Heart right ventricle (tissue), 16 donors: ENCODE measurements around the gene GFAP. TPM values are rescaled to one million over a fixed set of nuclear protein-coding genes. Genes with fewer than 3 reads are reported as not detected.

Experiments
- ATAC-seq, 8 donors: fragments of 200-7000 bp; cut with Tn5 transposase; one replicate each; pipeline ENCODE4 v1.9.1; 2020; ENCODE audit warnings: mild to moderate bottlenecking in 8 of 8, moderate library complexity in 8 of 8, moderate number of reproducible peaks in 1 of 8
- DNase-seq, 2 donors: peaks; one replicate each; pipeline ENCODE4 v3.0.0-alpha.2; 2020
- H3K27ac ChIP-seq, 10 donors: fragments of 200-600 bp; sonication (generic) in 2 of 10; one replicate each; pipeline versions ENCODE4 v1.5.0 to v1.8.0; 2020 to 2022; ENCODE audit warnings: mild to moderate bottlenecking in 3 of 10
- H3K27me3 ChIP-seq, 7 donors: fragments of 200-600 bp; one replicate each; pipeline ENCODE4 v1.8.0; 2021 to 2022; ENCODE audit warnings: mild to moderate bottlenecking in 2 of 7
- H3K36me3 ChIP-seq, 9 donors: fragments of 200-600 bp; sonication (generic) in 1 of 9; one replicate each; pipeline versions ENCODE4 v1.5.0 to v1.8.0; 2020 to 2022; ENCODE audit warnings: mild to moderate bottlenecking in 2 of 9
- H3K4me1 ChIP-seq, 9 donors: fragments of 200-600 bp; sonication (generic) in 1 of 9; one replicate each; pipeline versions ENCODE4 v1.5.0 to v1.8.0; 2020 to 2022; ENCODE audit warnings: mild to moderate bottlenecking in 4 of 9
- H3K4me3 ChIP-seq, 10 donors: fragments of 200-600 bp; sonication (generic) in 2 of 10; one replicate each; pipeline versions ENCODE4 v1.5.0 to v1.8.0; 2020 to 2022; ENCODE audit warnings: mild to moderate bottlenecking in 7 of 10, moderate library complexity in 2 of 10
- H3K9me3 ChIP-seq, 11 donors: fragments of 200-600 bp in 10 of 11; sonication (generic) in 2 of 11; one replicate each; pipeline versions ENCODE4 v1.5.0 to v1.8.0; 2013 to 2022; ENCODE audit warnings: mild to moderate bottlenecking in 2 of 11, control low read depth in 1 of 11, moderate library complexity in 1 of 11
- WGBS, 2 donors: extraction: QIAGEN DNeasy Blood & Tissue Kit; methylation state at CpG; one replicate each; pipeline ENCODE4 v1.1.7; 2013; ENCODE audit warnings: inconsistent platforms in 1 of 2; 5-methylcytosine and 5-hydroxymethylcytosine counted together
- intact Hi-C, 10 donors: fragments of 100-400 bp; cut with DNase I; formaldehyde crosslinking; loops; one replicate each; pipeline versions ENCODE4 v1.11.1 to v1.14.2; 2022
- polyA plus RNA-seq, 2 donors: library from polyadenylated mRNA; stranded (reverse); fragments of 200-250 nt; gene quantifications; one replicate each; pipeline ENCODE4 v1.2.3, GENCODE V29; 2013
- total RNA-seq, 10 donors: library from RNA; stranded (reverse); fragmentation: NEBNext Ultra II Directional in 3 of 10; extraction: Animal tissue kit (Norgen Biotek cat#: 25700) in 3 of 10; gene quantifications; one replicate each; pipeline versions ENCODE4 v1.2.1 to v1.2.4, GENCODE V29; 2021 to 2023
- TF ChIP-seq, protein P1 (sequence below), 9 donors: fragments of 200-600 bp; sonication (generic) in 2 of 9; IDR thresholded peaks; one replicate each; pipeline versions ENCODE4 v1.5.0 to v1.8.0; 2021 to 2022; ENCODE audit warnings: antibody characterized with exemption in 9 of 9, mild to moderate bottlenecking in 5 of 9, moderate library complexity in 1 of 9
- donor health status: Arrhythmogenic right ventricular cardiomyopathy.
- donor health status: ischemic (EF 13 %, LVEDD 7.1; RV severe dilation, severe dysfunction).
- donor health status: healthy with polysubstance abuse.
- donor health status: DM: no; HTN: yes; CAD: no.
- donor health status: DM: no; HTN: no; CAD: no.
- donor health status: ischemic (EF 25% LVEDD 6.9; RV normal size, moderate dysfunction).
- donor health status: ischemic (EF 25% LVEDD 5.7; RV mildly dilated, moderate dysfunction).
- donor health status: healthy.
- donor health status: DM: yes; HTN: yes; CAD: no.
- donor health status: Ischemic cardiomyopathy.
- donor health status: ischemic (EF 35%, LVEDD 5.7; RV mildly dilated, moderate dysfunction).
- donor health status: nonischemic (EF 11% LVEDD 7.7; RV severe dilation, severe dysfunction).
- donor health status: DM: yes; HTN: yes; CAD: no.
- donor health status: PGD.
- donor health status: ischemic (EF 29% LVEDD 5.4; RV normal size, mild dysfunction).
- donor health status: nonischemic (EF 23%, LVEDD 6.1; RV moderate dilation, normal function).

GFAP gene
- total and polyA plus RNA-seq, 12 donors = 2.1 to 8.6 (median 7.1) TPM

DNA sequence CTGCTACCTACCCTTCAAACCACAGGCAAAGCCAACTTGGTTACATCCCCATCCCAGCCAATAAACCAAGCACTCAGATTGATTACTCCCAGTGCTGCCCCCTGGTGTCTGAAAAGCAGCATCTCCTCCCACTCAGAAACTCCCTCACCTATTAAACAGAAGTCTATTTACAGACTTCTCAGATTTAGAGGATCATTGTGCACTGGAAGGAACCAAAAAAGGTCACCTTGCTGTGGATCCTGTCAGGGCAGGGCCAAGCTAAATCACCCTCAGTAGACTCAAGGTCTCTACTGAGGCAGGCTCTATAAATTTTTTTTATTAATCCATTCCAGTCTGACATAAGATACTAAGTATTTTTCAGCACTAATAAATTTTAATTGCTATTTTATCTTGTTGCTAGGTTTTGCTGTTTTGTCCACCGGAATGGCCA lies 50.1 kb downstream of the GFAP start:
- Histone ChIP-seq H3K4me1 (peaks cover 0 to 20% (median 0%) of the 10 kb centered on the region in 9 donors), H3K36me3 (peaks cover 0 to 98% (median 45%) of the 10 kb centered on the region in 9 donors), H3K4me3 (no peak overlapping the region), H3K27ac (peak overlapping the region in 1 of 10 donors; percentile 18), H3K27me3 (no peaks in the 10 kb centered on the region), H3K9me3 (no peaks in the 10 kb centered on the region)
- TF ChIP-seq, protein P1, sequence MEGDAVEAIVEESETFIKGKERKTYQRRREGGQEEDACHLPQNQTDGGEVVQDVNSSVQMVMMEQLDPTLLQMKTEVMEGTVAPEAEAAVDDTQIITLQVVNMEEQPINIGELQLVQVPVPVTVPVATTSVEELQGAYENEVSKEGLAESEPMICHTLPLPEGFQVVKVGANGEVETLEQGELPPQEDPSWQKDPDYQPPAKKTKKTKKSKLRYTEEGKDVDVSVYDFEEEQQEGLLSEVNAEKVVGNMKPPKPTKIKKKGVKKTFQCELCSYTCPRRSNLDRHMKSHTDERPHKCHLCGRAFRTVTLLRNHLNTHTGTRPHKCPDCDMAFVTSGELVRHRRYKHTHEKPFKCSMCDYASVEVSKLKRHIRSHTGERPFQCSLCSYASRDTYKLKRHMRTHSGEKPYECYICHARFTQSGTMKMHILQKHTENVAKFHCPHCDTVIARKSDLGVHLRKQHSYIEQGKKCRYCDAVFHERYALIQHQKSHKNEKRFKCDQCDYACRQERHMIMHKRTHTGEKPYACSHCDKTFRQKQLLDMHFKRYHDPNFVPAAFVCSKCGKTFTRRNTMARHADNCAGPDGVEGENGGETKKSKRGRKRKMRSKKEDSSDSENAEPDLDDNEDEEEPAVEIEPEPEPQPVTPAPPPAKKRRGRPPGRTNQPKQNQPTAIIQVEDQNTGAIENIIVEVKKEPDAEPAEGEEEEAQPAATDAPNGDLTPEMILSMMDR (IDR thresholded peaks at IDR 0.05) = peak; percentile 71 to 91 (median 86)
- intact Hi-C loops = loop anchor here in 9 of 10 donors (1.0 to 2.0 kb wide), 3 partner anchors 86 to 90 kb away; no protein-coding TSS in a partner anchor
- ATAC-seq (peak; percentile 60 to 87 (median 80)), DNase-seq (peak; percentile 34 to 79)
- 59 to 68% methylated on average over 1 of the region's 1 CpG for WGBS, 2 donors

DNA sequence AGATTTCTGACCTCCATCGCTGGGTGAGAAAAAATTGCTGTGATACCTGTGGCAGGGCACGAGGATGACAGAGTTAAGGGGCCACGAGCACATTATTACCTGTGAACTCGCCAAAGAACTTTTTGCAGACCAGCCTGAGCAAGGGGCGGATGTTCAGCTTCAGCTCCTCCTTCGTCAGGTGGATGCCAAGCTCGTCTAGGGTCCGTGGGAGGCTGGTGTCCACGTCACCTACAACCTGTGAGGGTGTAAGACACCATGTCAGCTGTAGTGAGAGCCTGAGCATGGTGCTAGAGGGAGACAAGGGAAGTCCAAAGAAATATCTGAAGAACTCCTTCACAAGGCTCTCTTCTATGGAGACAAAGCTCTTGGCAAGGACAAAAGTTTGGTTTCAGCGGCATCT lies 50.5 kb downstream of the GFAP start:
- no peak for DNase-seq
- H3K36me3 ChIP-seq = peaks cover 0 to 98% (median 49%) of the 10 kb centered on the region in 9 donors
- H3K27ac ChIP-seq = no peak overlapping the region
- no peaks in the 10 kb centered on the region for H3K9me3 ChIP-seq
- 66 to 69% methylated on average over 10 of the region's 10 CpGs for WGBS, 2 donors
- peak in 7 of 8 donors; percentile 18 to 42 (median 29) for ATAC-seq
- TF ChIP-seq, protein P1 (IDR thresholded peaks at IDR 0.05) = no peak
- peaks cover 0 to 20% (median 0%) of the 10 kb centered on the region in 9 donors for H3K4me1 ChIP-seq
- intact Hi-C loops = loop anchor here (1.0 to 5.0 kb wide), 4 partner anchors 86 to 90 kb away; no protein-coding TSS in a partner anchor
- no peaks in the 10 kb centered on the region for H3K27me3 ChIP-seq
- H3K4me3 ChIP-seq = no peak overlapping the region

DNA sequence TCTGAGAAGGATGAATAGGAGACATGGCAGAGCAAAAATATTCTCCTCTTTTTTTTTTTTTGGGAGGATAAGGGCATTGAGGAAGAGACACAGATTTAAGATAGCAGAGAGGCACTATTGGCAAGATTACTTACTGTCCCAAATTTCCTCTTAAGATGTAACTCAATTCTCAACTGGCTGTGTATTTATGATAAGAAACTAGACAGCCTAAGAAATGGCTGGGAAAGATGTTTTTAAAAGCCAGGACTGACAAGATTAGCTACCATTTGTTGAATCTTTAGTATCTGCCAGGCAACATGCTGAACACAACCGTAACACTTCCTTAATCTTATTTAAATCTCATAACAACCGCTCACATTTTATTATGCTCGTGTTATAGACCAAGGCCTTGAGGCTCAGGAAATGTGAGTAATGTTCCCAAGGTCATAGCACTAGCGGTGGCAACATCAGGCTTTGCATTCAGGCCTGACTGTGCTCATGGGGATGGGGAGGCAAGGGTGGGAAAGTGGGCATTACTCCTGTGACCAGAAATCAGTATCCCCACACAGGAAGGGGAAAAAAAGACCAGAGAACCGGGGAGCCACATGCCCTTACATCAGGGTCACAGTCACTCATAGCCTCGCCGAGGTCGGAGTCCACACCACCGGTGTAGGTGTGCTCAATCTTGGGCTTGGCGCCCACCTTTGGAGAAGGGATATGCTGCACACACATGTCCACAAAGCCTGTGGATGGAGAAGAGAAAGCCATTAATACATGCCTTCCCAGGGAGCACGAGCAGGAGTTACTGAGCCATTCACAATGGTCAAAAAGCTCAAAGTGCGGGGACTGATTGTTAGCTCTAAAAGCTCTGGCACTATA lies 52.0 kb downstream of the GFAP start:
- no peak for ATAC-seq
- Histone ChIP-seq H3K4me1 (peaks cover 0 to 18% (median 0%) of the 10 kb centered on the region in 9 donors), H3K36me3 (peaks cover 0 to 98% (median 59%) of the 10 kb centered on the region in 9 donors), H3K9me3 (no peaks in the 10 kb centered on the region), H3K4me3 (no peak overlapping the region), H3K27me3 (no peaks in the 10 kb centered on the region), H3K27ac (no peak overlapping the region)
- 88 to 93% methylated on average over 12 of the region's 12 CpGs for WGBS, 2 donors
- TF ChIP-seq, protein P1 (IDR thresholded peaks at IDR 0.05) = no peak
- intact Hi-C loops = loop anchor here in 1 of 10 donors (5.0 kb wide), 1 partner anchor 86 kb away; no protein-coding TSS in a partner anchor
- DNase-seq = no peak

DNA sequence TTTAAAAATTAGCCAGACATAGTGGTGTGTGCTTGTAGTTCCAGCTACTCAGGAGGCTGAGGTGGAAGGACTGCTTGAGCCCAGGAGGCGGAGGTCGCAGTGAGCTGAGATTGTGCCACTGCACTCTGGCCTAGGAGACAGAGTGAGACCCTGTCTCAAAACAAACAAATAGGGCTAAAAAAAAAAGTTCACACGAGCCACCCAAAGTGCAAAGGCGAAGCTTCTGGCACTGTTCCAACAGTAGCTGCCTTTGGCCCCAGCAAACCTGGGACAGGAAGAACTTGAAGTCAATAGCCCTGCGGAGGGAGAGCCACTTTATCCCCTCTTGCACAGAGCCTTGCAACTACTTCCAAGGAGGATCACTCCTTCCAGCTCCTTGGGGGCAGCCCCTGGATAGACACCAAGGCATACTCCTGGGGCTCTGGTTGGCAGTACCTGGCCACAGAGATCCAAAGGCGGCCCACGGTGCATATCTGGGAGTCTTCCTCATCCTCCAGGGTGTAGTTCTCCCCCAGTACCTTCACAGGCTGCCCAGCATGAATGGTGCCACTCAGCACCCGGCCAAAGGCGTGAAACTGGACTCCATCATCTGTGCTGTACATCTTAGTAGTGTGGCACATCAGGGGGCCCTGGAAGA lies 52.9 kb downstream of the GFAP start:
- ATAC-seq = no peak

More for the DNA sequence above, 52.9 kb downstream of the GFAP start:
- Histone ChIP-seq H3K27me3 (no peaks in the 10 kb centered on the region), H3K27ac (no peak overlapping the region), H3K4me3 (no peak overlapping the region), H3K9me3 (no peaks in the 10 kb centered on the region), H3K36me3 (peaks cover 0 to 98% (median 68%) of the 10 kb centered on the region in 9 donors), H3K4me1 (peaks cover 0 to 12% (median 0%) of the 10 kb centered on the region in 9 donors)
- DNase-seq = no peak
- TF ChIP-seq, protein P1 (IDR thresholded peaks at IDR 0.05) = no peak
- WGBS, 2 donors = 87 to 88% methylated on average over 9 of the region's 9 CpGs
- intact Hi-C loops = loop anchor here in 1 of 10 donors (5.0 kb wide), 1 partner anchor 85 kb away; no protein-coding TSS in a partner anchor
